Measurements from ENCODE around the gene ZSCAN12.

- TF ChIP-seq EZH2 (IDR thresholded peaks at IDR 0.05; ENCODE audit: insufficient read depth, poor library complexity, severe bottlenecking) (no peak), EZH2phosphoT487 (IDR thresholded peaks at IDR 0.05; ENCODE audit: insufficient read depth, low read depth) (no peak)
Observed at GRCh38 chr6:28401172-28401571, 1.6 kb upstream of the ZSCAN12 start.
